Left lung (tissue), 10 donors: ENCODE measurements around the gene SLC45A2. TPM values are rescaled to one million over a fixed set of nuclear protein-coding genes. Genes with fewer than 3 reads are reported as not detected.

Experiments
- ATAC-seq: fragments of 200-7000 bp; cut with Tn5 transposase; one replicate; pipeline ENCODE4 v1.9.1; 2020; ENCODE audit warnings: moderate library complexity
- DNase-seq, 4 donors: peaks; one replicate each; pipeline ENCODE4 v3.0.0-alpha.2; 2013 to 2020
- H3K27ac ChIP-seq, 2 donors: fragments of 200-600 bp; sonication (generic) in 1 of 2; one replicate each; pipeline versions ENCODE4 v1.5.0 to v1.8.0; 2020 to 2021
- H3K27me3 ChIP-seq, 2 donors: fragments of 200-600 bp; sonication (generic) in 1 of 2; one replicate each; pipeline versions ENCODE4 v1.5.0 to v1.8.0; 2020 to 2021
- H3K36me3 ChIP-seq, 2 donors: fragments of 200-600 bp; sonication (generic) in 1 of 2; one replicate each; pipeline versions ENCODE4 v1.5.0 to v1.8.0; 2020 to 2021
- H3K4me1 ChIP-seq, 2 donors: fragments of 200-600 bp; one replicate each; pipeline ENCODE4 v1.8.0; 2021
- H3K4me3 ChIP-seq, 2 donors: fragments of 200-600 bp; sonication (generic) in 1 of 2; one replicate each; pipeline versions ENCODE4 v1.5.0 to v1.8.0; 2020 to 2021; ENCODE audit warnings: mild to moderate bottlenecking in 1 of 2
- H3K9me3 ChIP-seq, 2 donors: fragments of 200-600 bp; sonication (generic) in 1 of 2; one replicate each; pipeline versions ENCODE4 v1.5.0 to v1.8.0; 2020 to 2021
- intact Hi-C, 2 donors: fragments of 100-400 bp; cut with DNase I; formaldehyde crosslinking; loops; one replicate each; pipeline versions ENCODE4 v1.11.2 to v1.14.2; 2022
- polyA plus RNA-seq, 6 donors: library from polyadenylated mRNA; unstranded; fragments of 120-200 nt; gene quantifications; one replicate each; pipeline ENCODE4 v1.2.1, GENCODE V29; 2013; ENCODE audit not compliant: insufficient read length in 6 of 6
- total RNA-seq, 2 donors: library from RNA; stranded (reverse); fragmentation: NEBNext Ultra II Directional; extraction: Animal tissue kit (Norgen Biotek cat#: 25700); gene quantifications; one replicate each; pipeline ENCODE4 v1.2.1, GENCODE V29; 2021
- TF ChIP-seq, protein P1 (sequence below), 2 donors: fragments of 200-600 bp; sonication (generic) in 1 of 2; IDR thresholded peaks; one replicate each; pipeline versions ENCODE4 v1.5.0 to v1.8.0; 2021; ENCODE audit warnings: antibody characterized with exemption in 2 of 2
- donor health status: DM: no; HTN: yes; CAD: no.
- donor health status: DM: no; HTN: no; CAD: no.

The SLC45A2 gene
- total and polyA plus RNA-seq, 8 donors = 0.08 to 0.42 (median 0.12) TPM; not detected in 3

GRCh38 chr5:33931136-33931535 is 53.4 kb downstream of the SLC45A2 start:
- peaks cover 3 to 20% of the 10 kb centered on the region in 2 donors for H3K27me3 ChIP-seq
- intact Hi-C loops = loop anchor here in 1 of 2 donors (10.0 kb wide), 1 partner anchor 456 kb away; no protein-coding TSS in a partner anchor
- no peaks in the 10 kb centered on the region for H3K36me3 ChIP-seq
- H3K4me1 ChIP-seq = peaks cover 2 to 3% of the 10 kb centered on the region in 2 donors
- DNase-seq (no peak), ATAC-seq (no peak)
- no peak overlapping the region for H3K27ac ChIP-seq
- TF ChIP-seq, protein P1, sequence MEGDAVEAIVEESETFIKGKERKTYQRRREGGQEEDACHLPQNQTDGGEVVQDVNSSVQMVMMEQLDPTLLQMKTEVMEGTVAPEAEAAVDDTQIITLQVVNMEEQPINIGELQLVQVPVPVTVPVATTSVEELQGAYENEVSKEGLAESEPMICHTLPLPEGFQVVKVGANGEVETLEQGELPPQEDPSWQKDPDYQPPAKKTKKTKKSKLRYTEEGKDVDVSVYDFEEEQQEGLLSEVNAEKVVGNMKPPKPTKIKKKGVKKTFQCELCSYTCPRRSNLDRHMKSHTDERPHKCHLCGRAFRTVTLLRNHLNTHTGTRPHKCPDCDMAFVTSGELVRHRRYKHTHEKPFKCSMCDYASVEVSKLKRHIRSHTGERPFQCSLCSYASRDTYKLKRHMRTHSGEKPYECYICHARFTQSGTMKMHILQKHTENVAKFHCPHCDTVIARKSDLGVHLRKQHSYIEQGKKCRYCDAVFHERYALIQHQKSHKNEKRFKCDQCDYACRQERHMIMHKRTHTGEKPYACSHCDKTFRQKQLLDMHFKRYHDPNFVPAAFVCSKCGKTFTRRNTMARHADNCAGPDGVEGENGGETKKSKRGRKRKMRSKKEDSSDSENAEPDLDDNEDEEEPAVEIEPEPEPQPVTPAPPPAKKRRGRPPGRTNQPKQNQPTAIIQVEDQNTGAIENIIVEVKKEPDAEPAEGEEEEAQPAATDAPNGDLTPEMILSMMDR (IDR thresholded peaks at IDR 0.05) = no peak
- no peak overlapping the region for H3K4me3 ChIP-seq
- H3K9me3 ChIP-seq = no peaks in the 10 kb centered on the region

DNA sequence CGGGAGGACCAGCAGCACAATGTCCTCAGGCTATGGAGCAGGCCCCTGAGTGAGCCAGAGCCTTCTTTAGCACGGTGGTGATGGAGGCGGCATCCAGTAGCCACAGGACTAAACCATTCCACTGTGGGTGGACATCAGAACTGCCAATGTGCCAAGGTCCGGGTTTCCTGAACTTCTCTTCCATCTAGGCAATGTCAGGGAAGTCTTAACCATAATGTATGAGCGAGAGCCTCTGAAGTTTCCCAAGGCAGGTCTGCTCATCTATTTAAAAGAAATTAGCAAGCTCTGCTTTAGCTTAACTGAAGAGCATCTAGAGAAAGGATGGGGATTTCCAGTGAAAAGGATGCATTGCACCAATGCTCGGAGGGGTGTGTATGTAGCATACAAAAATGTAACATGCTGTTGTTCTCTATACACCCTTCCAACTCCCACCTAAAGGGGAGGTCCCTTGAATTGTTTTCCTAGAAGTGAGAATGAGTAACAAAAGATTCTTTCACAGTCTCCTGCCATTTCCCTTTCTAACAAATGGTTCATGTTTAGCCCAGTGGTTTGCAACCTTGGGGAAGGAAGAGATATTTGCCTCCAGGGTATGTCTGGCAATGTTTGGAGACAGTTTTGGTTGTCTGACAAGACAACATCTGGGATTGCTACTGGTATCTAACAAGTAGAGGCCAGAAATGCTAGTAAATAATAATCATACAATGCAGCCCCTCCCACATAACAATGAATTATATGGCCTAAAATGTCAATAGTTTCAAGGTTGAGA is 54.4 kb downstream of the SLC45A2 start:
- H3K27ac ChIP-seq = no peak overlapping the region
- intact Hi-C loops = loop anchor here in 1 of 2 donors (10.0 kb wide), 1 partner anchor 455 kb away; no protein-coding TSS in a partner anchor
- H3K4me3 ChIP-seq = no peak overlapping the region
- no peaks in the 10 kb centered on the region for H3K36me3 ChIP-seq
- ATAC-seq (no peak), DNase-seq (no peak)
- H3K9me3 ChIP-seq = no peaks in the 10 kb centered on the region
- TF ChIP-seq, protein P1 (IDR thresholded peaks at IDR 0.05) = no peak
- no peaks in the 10 kb centered on the region for H3K4me1 ChIP-seq
- H3K27me3 ChIP-seq = peaks cover 0 to 10% of the 10 kb centered on the region in 2 donors

DNA sequence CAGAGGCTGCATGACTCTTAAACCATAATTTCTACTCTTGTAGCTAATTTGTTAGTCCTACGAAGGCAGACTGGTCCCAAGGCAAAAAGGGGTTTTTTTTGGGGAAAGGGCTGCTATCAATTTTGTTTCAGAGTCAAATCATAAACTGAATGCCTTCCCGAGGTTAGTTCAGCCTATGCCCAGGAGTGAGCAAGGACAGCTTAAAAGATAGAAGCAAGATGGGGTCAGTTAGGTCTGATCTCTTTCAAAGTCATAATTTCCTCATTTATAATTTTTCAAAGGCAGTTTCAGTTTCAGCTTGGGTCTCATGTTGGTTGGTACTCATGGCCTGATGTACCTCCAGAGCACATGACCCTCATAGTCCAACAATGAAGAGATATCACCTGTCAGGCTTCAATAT is 56.2 kb downstream of the SLC45A2 start:
- Histone ChIP-seq H3K4me3 (no peak overlapping the region), H3K27ac (no peak overlapping the region), H3K27me3 (peaks cover 0 to 4% of the 10 kb centered on the region in 2 donors), H3K9me3 (no peaks in the 10 kb centered on the region), H3K4me1 (no peaks in the 10 kb centered on the region), H3K36me3 (no peaks in the 10 kb centered on the region)
- TF ChIP-seq, protein P1 (IDR thresholded peaks at IDR 0.05) = no peak
- no peak for ATAC-seq
- intact Hi-C loops = no loop called here
- DNase-seq = no peak

- H3K4me1 ChIP-seq = no peaks in the 10 kb centered on the region
- intact Hi-C loops = no loop called here
- H3K9me3 ChIP-seq = no peaks in the 10 kb centered on the region
- H3K4me3 ChIP-seq = no peak overlapping the region
- no peak overlapping the region for H3K27ac ChIP-seq
- DNase-seq (no peak), ATAC-seq (no peak)
- H3K36me3 ChIP-seq = no peaks in the 10 kb centered on the region
- TF ChIP-seq, protein P1 (IDR thresholded peaks at IDR 0.05) = no peak
- H3K27me3 ChIP-seq = peaks cover 0 to under 1% of the 10 kb centered on the region in 2 donors
These were observed 56.8 kb downstream of the SLC45A2 start for GRCh38 chr5:33927685-33928084.

- no peak for DNase-seq
- H3K4me3 ChIP-seq = no peak overlapping the region
- intact Hi-C loops = no loop called here
These were observed 59.2 kb downstream of the SLC45A2 start for GRCh38 chr5:33925278-33925677.

More at GRCh38 chr5:33925278-33925677, 59.2 kb downstream of the SLC45A2 start:
- H3K36me3 ChIP-seq = no peaks in the 10 kb centered on the region
- H3K27ac ChIP-seq = no peak overlapping the region
- H3K9me3 ChIP-seq = no peaks in the 10 kb centered on the region
- TF ChIP-seq, protein P1 (IDR thresholded peaks at IDR 0.05) = no peak
- no peaks in the 10 kb centered on the region for H3K27me3 ChIP-seq
- H3K4me1 ChIP-seq = no peaks in the 10 kb centered on the region
- no peak for ATAC-seq
